ENCODE measurements around the gene FAM237A. TPM values are rescaled to one million over a fixed set of nuclear protein-coding genes. Genes with fewer than 3 reads are reported as not detected.

Gene FAM237A
- total and polyA plus RNA-seq, 2 experiments from 2014 or later: not detected

- no peak for TF ChIP-seq EZH2 (IDR thresholded peaks at IDR 0.05; ENCODE audit: borderline replicate concordance)
- no peak for TF ChIP-seq EZH2phosphoT487 (IDR thresholded peaks at IDR 0.05; ENCODE audit: low read depth, severe bottlenecking, unreplicated experiment)
- no peak for TF ChIP-seq CTCF (IDR thresholded peaks at IDR 0.05; ENCODE audit: poor library complexity)
- WGBS (ENCODE audit: low lambda C conversion rate, missing lambda C conversion rate): 80% methylated on average over 3 of the region's 3 CpGs
- no peaks in the 10 kb centered on the region for H3K4me1 ChIP-seq (ENCODE audit: insufficient read depth)
- no peaks in the 10 kb centered on the region for H3K9me2 ChIP-seq (replicated peaks; ENCODE audit: insufficient read depth)
- no peaks in the 10 kb centered on the region for H4K20me1 ChIP-seq (ENCODE audit: insufficient read depth, poor library complexity, severe bottlenecking)
- H3K27me3 ChIP-seq: no peaks in the 10 kb centered on the region
- H3K4me2 ChIP-seq: no peak overlapping the region
- no peak overlapping the region for H2AFZ ChIP-seq
- no peaks in the 10 kb centered on the region for H3K79me2 ChIP-seq
- H3K36me3 ChIP-seq (replicated peaks; ENCODE audit: insufficient read depth, low read depth): no peaks in the 10 kb centered on the region
- DNase-seq (ENCODE audit: low spot score): no peak
- no peak overlapping the region for H3K27ac ChIP-seq
- H3K9me3 ChIP-seq (ENCODE audit: low read depth): no peaks in the 10 kb centered on the region
- H3K4me3 ChIP-seq: no peak overlapping the region
Observed at GRCh38 chr2:206665251-206665650, 23.0 kb downstream of the FAM237A start.

GRCh38 chr2:206670531-206671319 is 28.4 kb downstream of the FAM237A start:
- no peak overlapping the region for H3K4me2 ChIP-seq
- no peak overlapping the region for H3K4me3 ChIP-seq
- DNase-seq (ENCODE audit: low spot score): no peak
- no peaks in the 10 kb centered on the region for H3K9me2 ChIP-seq (replicated peaks; ENCODE audit: insufficient read depth)
- no peaks in the 10 kb centered on the region for H3K9me3 ChIP-seq (ENCODE audit: low read depth)
- H2AFZ ChIP-seq: no peak overlapping the region
- H3K27me3 ChIP-seq: no peaks in the 10 kb centered on the region
- 78% methylated on average over 7 of the region's 7 CpGs for WGBS (ENCODE audit: low lambda C conversion rate, missing lambda C conversion rate)
- H3K79me2 ChIP-seq: no peaks in the 10 kb centered on the region
- no peaks in the 10 kb centered on the region for H3K4me1 ChIP-seq (ENCODE audit: insufficient read depth)
- H3K36me3 ChIP-seq (replicated peaks; ENCODE audit: insufficient read depth, low read depth): no peaks in the 10 kb centered on the region
- no peak overlapping the region for H3K27ac ChIP-seq
- TF ChIP-seq EZH2phosphoT487 (IDR thresholded peaks at IDR 0.05; ENCODE audit: low read depth, severe bottlenecking, unreplicated experiment): no peak
- TF ChIP-seq CTCF (IDR thresholded peaks at IDR 0.05; ENCODE audit: poor library complexity): no peak
- H4K20me1 ChIP-seq (ENCODE audit: insufficient read depth, poor library complexity, severe bottlenecking): no peaks in the 10 kb centered on the region

- no peaks in the 10 kb centered on the region for H3K9me3 ChIP-seq (ENCODE audit: low read depth)
- no peak overlapping the region for H2AFZ ChIP-seq
- no peaks in the 10 kb centered on the region for H3K9me2 ChIP-seq (replicated peaks; ENCODE audit: insufficient read depth)
- H3K79me2 ChIP-seq: no peaks in the 10 kb centered on the region
- no peak overlapping the region for H3K4me2 ChIP-seq
- no peaks in the 10 kb centered on the region for H4K20me1 ChIP-seq (ENCODE audit: insufficient read depth, poor library complexity, severe bottlenecking)
- peaks cover 7% of the 10 kb centered on the region for H3K27me3 ChIP-seq
- H3K4me3 ChIP-seq: no peak overlapping the region
- WGBS (ENCODE audit: low lambda C conversion rate, missing lambda C conversion rate): 92% methylated on average over 4 of the region's 4 CpGs
- no peaks in the 10 kb centered on the region for H3K4me1 ChIP-seq (ENCODE audit: insufficient read depth)
- no peaks in the 10 kb centered on the region for H3K36me3 ChIP-seq (replicated peaks; ENCODE audit: insufficient read depth, low read depth)
- no peak overlapping the region for H3K27ac ChIP-seq
- TF ChIP-seq EZH2 (IDR thresholded peaks at IDR 0.05; ENCODE audit: borderline replicate concordance): no peak
- no peak for TF ChIP-seq EZH2phosphoT487 (IDR thresholded peaks at IDR 0.05; ENCODE audit: low read depth, severe bottlenecking, unreplicated experiment)
- TF ChIP-seq CTCF (IDR thresholded peaks at IDR 0.05; ENCODE audit: poor library complexity): no peak
- no peak for DNase-seq (ENCODE audit: low spot score)
Observed at GRCh38 chr2:206683546-206683945, 41.3 kb downstream of the FAM237A start.
